OCI-LY7 (cell line): ENCODE measurements around the gene RPS6KL1. TPM values are rescaled to one million over a fixed set of nuclear protein-coding genes. Genes with fewer than 3 reads are reported as not detected.

Experiments used
- BruUV-seq: library from RNA; stranded (reverse); fragments of 400-500 nt; replicated peaks from 2 replicates; lab custom pipeline; 2021; lab: Mats Ljungman, UMichigan
- CTCF ChIA-PET: fragments of 300-600 bp; sonication (Branson Sonifier 250); formaldehyde crosslinking; loops from one replicate; lab custom pipeline; 2022; ENCODE audit warnings: antibody characterized with exemption; ENCODE audit not compliant: unreplicated experiment; lab: Charles Lee
- POLR2A ChIA-PET: fragments of 300-600 bp; sonication (Branson Sonifier 250); formaldehyde crosslinking; loops from one replicate; lab custom pipeline; 2022; ENCODE audit warnings: antibody characterized with exemption; lab: Charles Lee
- DNase-seq: peaks from one replicate; pipeline ENCODE4 v3.0.0-alpha.2; 2015; ENCODE audit warnings: low spot score
- H2AFZ ChIP-seq: fragments of 200-600 bp; sonication (generic), shearing (Covaris generic); 2 replicates; pipeline ENCODE4 v1.6.1; 2014; ENCODE audit warnings: mild to moderate bottlenecking, antibody characterized with exemption, low read length, moderate library complexity
- H3K27ac ChIP-seq: fragments of 200-600 bp; sonication (generic); 2 replicates; pipeline ENCODE4 v1.5.1; 2014; ENCODE audit warnings: mixed run types, low read depth, mild to moderate bottlenecking, moderate library complexity, low read length, inconsistent platforms; ENCODE audit not compliant: poor library complexity, severe bottlenecking
- H3K36me3 ChIP-seq: fragments of 200-600 bp; sonication (generic); 2 replicates; pipeline ENCODE4 v1.6.1; 2014; ENCODE audit warnings: mild to moderate bottlenecking, antibody characterized with exemption, low read length, moderate library complexity, mixed read lengths; ENCODE audit not compliant: insufficient read depth
- H3K4me1 ChIP-seq: fragments of 200-600 bp; sonication (generic); 2 replicates; pipeline ENCODE4 v1.5.1; 2014; ENCODE audit warnings: mild to moderate bottlenecking, low read length; ENCODE audit not compliant: insufficient read depth, poor library complexity, severe bottlenecking
- H3K4me2 ChIP-seq: fragments of 200-600 bp; sonication (generic); 2 replicates; pipeline ENCODE4 v1.6.1; 2014; ENCODE audit warnings: mild to moderate bottlenecking, low read length
- H3K4me3 ChIP-seq: fragments of 200-600 bp; sonication (generic); 2 replicates; pipeline ENCODE4 v1.5.1; 2014; ENCODE audit warnings: mild to moderate bottlenecking, low read depth, low read length; ENCODE audit not compliant: poor library complexity, severe bottlenecking
- H3K79me2 ChIP-seq: fragments of 200-600 bp; sonication (generic); 2 replicates; pipeline ENCODE4 v1.6.1; 2016; ENCODE audit warnings: low read depth, mild to moderate bottlenecking, low read length, moderate library complexity, mixed read lengths; ENCODE audit not compliant: insufficient read depth
- H3K9me2 ChIP-seq: fragments of 200-600 bp; sonication (generic); 2 replicates; pipeline ENCODE4 v1.6.1; 2016; ENCODE audit warnings: mild to moderate bottlenecking, low read length, mixed read lengths; ENCODE audit not compliant: insufficient read depth
- H3K9me3 ChIP-seq: fragments of 200-600 bp; sonication (generic); 2 replicates; pipeline ENCODE4 v1.6.1; 2014; ENCODE audit warnings: mild to moderate bottlenecking, mixed run types, low read length, mixed read lengths
- H4K20me1 ChIP-seq: fragments of 200-600 bp; sonication (generic); 2 replicates; pipeline ENCODE4 v1.6.1; 2014; ENCODE audit warnings: mild to moderate bottlenecking, antibody characterized with exemption, low read length, moderate library complexity, mixed read lengths; ENCODE audit not compliant: insufficient read depth
- CTCF ChIP-seq: fragments of 200-600 bp; sonication (generic); conservative IDR thresholded peaks from 2 replicates; pipeline ENCODE4 v1.5.1; 2014; ENCODE audit warnings: mild to moderate bottlenecking, antibody characterized with exemption, low read length, moderate library complexity, mixed read lengths
- EZH2phosphoT487 ChIP-seq: fragments of 200-600 bp; sonication (generic); IDR thresholded peaks from 2 replicates; pipeline ENCODE4 v1.6.1; 2018; ENCODE audit warnings: low read depth, borderline replicate concordance, mild to moderate bottlenecking, mixed run types, antibody characterized with exemption, low read length, moderate library complexity, mixed read lengths
- intact Hi-C: fragments of 100-400 bp; cut with micrococcal nuclease; formaldehyde crosslinking; loops from one replicate; pipeline ENCODE4 v1.10.0; 2022; ENCODE audit not compliant: unreplicated experiment
- total RNA-seq, 2 experiments: library from RNA; depleted of rRNA in 1 of 2; stranded (reverse); fragments of >200 nt in 1 of 2; shearing (Covaris generic) in 1 of 2; gene quantifications; 2 replicates each; pipeline ENCODE4 v1.2.3, GENCODE V29; 2014 to 2022

The RPS6KL1 gene
- total RNA-seq, 2 experiments from 2014 or later = 6.1 to 15.3 TPM

DNA sequence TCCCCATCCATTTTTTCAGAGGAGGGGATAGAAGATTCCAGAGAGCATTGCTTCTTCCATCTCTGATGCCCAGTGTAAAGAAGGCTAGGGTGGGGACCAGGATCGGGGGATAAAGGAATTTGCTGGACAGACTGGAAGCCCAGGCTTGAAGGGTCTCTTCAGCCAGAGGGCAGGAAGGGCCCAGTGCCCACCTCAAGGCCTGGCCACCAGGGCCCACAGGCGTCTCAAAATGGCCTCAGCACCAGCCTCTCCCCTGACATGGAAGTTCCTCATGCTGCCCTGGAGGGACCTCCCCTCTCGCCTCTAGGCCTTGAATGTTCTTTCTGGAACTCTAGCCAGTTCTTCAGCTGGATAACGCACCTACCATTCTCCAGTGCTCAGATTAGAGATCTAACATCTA is 2.8 kb downstream of the RPS6KL1 start:
- ChIA-PET POLR2A (interaction anchor here (0.6 kb wide), 1 partner anchor 413 kb away, joined by 3 read pairs; no protein-coding TSS in a partner anchor), CTCF (interaction anchor here (0.7 kb wide), 1 partner anchor 27 kb away, joined by 4 read pairs; no protein-coding TSS in a partner anchor)
- BruUV-seq = no TSS peak
- intact Hi-C loops = no loop called here
- no peaks in the 10 kb centered on the region for H3K9me3 ChIP-seq
- H3K27ac ChIP-seq = no peak overlapping the region
- no peak for DNase-seq
- H2AFZ ChIP-seq = no peak overlapping the region
- H4K20me1 ChIP-seq = no peaks in the 10 kb centered on the region
- H3K4me1 ChIP-seq = peaks cover 13% of the 10 kb centered on the region
- no peak overlapping the region for H3K4me2 ChIP-seq
- no peaks in the 10 kb centered on the region for H3K36me3 ChIP-seq
- no peaks in the 10 kb centered on the region for H3K79me2 ChIP-seq
- no peaks in the 10 kb centered on the region for H3K9me2 ChIP-seq
- TF ChIP-seq EZH2phosphoT487 (no peak), CTCF (no peak)
- no peak overlapping the region for H3K4me3 ChIP-seq

DNA sequence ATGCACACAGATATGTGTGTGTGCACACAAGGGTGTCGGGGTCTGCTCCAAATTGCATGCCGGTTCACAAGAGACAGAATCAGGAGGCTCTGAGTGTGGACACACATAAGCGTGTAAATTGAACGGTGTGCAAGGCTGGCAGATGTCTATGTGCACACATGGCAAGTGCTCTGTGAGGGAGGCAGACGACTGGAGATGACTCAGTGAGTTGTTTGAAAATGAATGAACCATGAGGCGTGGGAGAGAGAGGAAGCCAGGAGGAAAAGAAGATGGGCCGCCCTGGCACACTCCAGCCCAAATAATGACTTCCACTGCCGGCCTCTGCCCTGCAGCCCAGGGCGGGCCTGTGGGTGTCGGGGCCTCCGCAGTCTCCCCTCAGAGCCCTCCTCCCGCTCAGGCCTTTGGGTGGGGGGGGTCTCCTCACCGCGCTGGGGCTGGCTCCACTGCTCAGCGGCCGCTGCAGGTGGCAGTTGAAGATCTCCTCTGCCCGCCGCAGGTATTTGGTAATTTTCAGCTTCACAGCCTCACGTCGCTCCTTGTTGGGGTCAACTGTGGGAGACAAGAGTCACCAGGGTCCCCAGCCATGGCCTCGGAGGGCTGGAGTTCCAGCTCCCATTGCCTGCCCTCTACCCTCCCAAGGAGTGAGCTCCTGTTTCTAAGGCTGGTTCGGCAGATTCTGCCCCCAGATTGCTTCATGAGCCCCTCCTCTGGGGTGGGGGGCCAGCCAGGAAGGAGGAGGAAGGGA is 3.5 kb downstream of the RPS6KL1 start:
- intact Hi-C loops = no loop called here
- Histone ChIP-seq H2AFZ (no peak overlapping the region), H3K27ac (no peak overlapping the region), H3K4me2 (no peak overlapping the region), H3K4me3 (no peak overlapping the region), H4K20me1 (no peaks in the 10 kb centered on the region), H3K9me3 (no peaks in the 10 kb centered on the region), H3K79me2 (no peaks in the 10 kb centered on the region), H3K36me3 (no peaks in the 10 kb centered on the region), H3K9me2 (no peaks in the 10 kb centered on the region), H3K4me1 (peaks cover 13% of the 10 kb centered on the region)
- no peak for TF ChIP-seq CTCF
- no peak for TF ChIP-seq EZH2phosphoT487
- POLR2A ChIA-PET = interaction anchor here (0.6 kb wide), 1 partner anchor 413 kb away, joined by 3 read pairs; no protein-coding TSS in a partner anchor
- CTCF ChIA-PET = no interaction called here
- BruUV-seq = no TSS peak
- DNase-seq = no peak

GRCh38 chr14:74918380-74918779 is 4.7 kb downstream of the RPS6KL1 start:
- intact Hi-C loops = no loop called here

More at GRCh38 chr14:74918380-74918779, 4.7 kb downstream of the RPS6KL1 start:
- H3K9me2 ChIP-seq = no peaks in the 10 kb centered on the region
- H2AFZ ChIP-seq = no peak overlapping the region
- no peak overlapping the region for H3K27ac ChIP-seq
- POLR2A ChIA-PET = no interaction called here
- H3K36me3 ChIP-seq = no peaks in the 10 kb centered on the region
- H3K4me2 ChIP-seq = no peak overlapping the region
- BruUV-seq = no TSS peak
- no peaks in the 10 kb centered on the region for H4K20me1 ChIP-seq
- H3K4me3 ChIP-seq = no peak overlapping the region
- H3K4me1 ChIP-seq = peaks cover 9% of the 10 kb centered on the region
- no peak for TF ChIP-seq CTCF
- TF ChIP-seq EZH2phosphoT487 = no peak
- DNase-seq = no peak
- CTCF ChIA-PET = no interaction called here
- no peaks in the 10 kb centered on the region for H3K9me3 ChIP-seq
- H3K79me2 ChIP-seq = no peaks in the 10 kb centered on the region
